Measurements from ENCODE around the gene ULK3. TPM values are rescaled to one million over a fixed set of nuclear protein-coding genes. Genes with fewer than 3 reads are reported as not detected.

ULK3 gene
- total RNA-seq, 1 experiment from 2014 or later: 48.4 TPM

- ChIA-PET CTCF (interaction anchor here (0.6 to 1.6 kb wide), 2 partner anchors 11 to 57 kb away, joined by 3 to 5 read pairs; no protein-coding TSS in a partner anchor), POLR2A (no interaction called here), RAD21 (ENCODE audit: low non-redundant PET in 1 of 2, low total read pairs in 2 of 2, uncharacterized antibody in 2 of 2, unreplicated experiment in 2 of 2) (no interaction called here)
- DNase-seq (ENCODE audit: low read depth, low spot score) (no peak), ATAC-seq (no peak)
- Histone ChIP-seq H3K9ac (ENCODE audit: low read length) (no peak overlapping the region), H4K20me1 (ENCODE audit: insufficient read depth) (no peaks in the 10 kb centered on the region), H2AFZ (ENCODE audit: low read depth, low read length, poor library complexity, severe bottlenecking) (no peak overlapping the region), H3K4me3 (replicated peaks in 1 of 2; ENCODE audit: low read depth in 1 of 2, low read length in 2 of 2) (no peak overlapping the region), H3K27ac (ENCODE audit: low read depth, low read length) (no peak overlapping the region), H3K9me2 (ENCODE audit: insufficient read depth) (no peaks in the 10 kb centered on the region), H3K4me2 (ENCODE audit: low read length) (no peak overlapping the region), H3K27me3 (ENCODE audit: insufficient read depth, low read length) (no peaks in the 10 kb centered on the region), H3K79me2 (ENCODE audit: insufficient read depth, low read length) (peaks cover 6% of the 10 kb centered on the region; the same call in 1 of the 2 replicates), H3K36me3 (ENCODE audit: control insufficient read depth in 1 of 2, insufficient read depth in 2 of 2, low read length in 2 of 2) (peaks cover 17 to 23% of the 10 kb centered on the region in 2 experiments; a peak in 3 of 4 replicates), H3K4me1 (ENCODE audit: control insufficient read depth in 1 of 2, insufficient read depth in 2 of 2, low read length in 2 of 2) (peaks cover 9 to 21% of the 10 kb centered on the region in 2 experiments; a peak in 3 of 4 replicates), H3K9me3 (ENCODE audit: control insufficient read depth in 1 of 2, insufficient read depth in 1 of 2, low read depth in 1 of 2, low read length in 2 of 2) (no peaks in the 10 kb centered on the region)
- no peak for TF ChIP-seq CEBPB (IDR thresholded peaks at IDR 0.05; ENCODE audit: low read depth)
- TF ChIP-seq CTCF (IDR thresholded peaks at IDR 0.05 in 2 of 3, conservative IDR thresholded peaks at IDR 0.05 in 1 of 3; ENCODE audit: borderline replicate concordance in 1 of 3, insufficient read depth in 1 of 3, low read depth in 2 of 3, low read length in 2 of 3): no peak
- TF ChIP-seq MAX (IDR thresholded peaks at IDR 0.05): no peak
- no peak for TF ChIP-seq TCF7L2 (IDR thresholded peaks at IDR 0.05; ENCODE audit: borderline replicate concordance, extremely low read depth, insufficient read depth, insufficient read length)
- no peak for TF ChIP-seq ELF1 (IDR thresholded peaks at IDR 0.05; ENCODE audit: borderline replicate concordance, low read depth)
- TF ChIP-seq POLR2A (IDR thresholded peaks at IDR 0.05; ENCODE audit: borderline replicate concordance, extremely low read depth, insufficient read depth, insufficient read length): no peak
- no peak for TF ChIP-seq EZH2phosphoT487 (IDR thresholded peaks at IDR 0.05; ENCODE audit: borderline replicate concordance)
- no peak for TF ChIP-seq ZBTB33 (IDR thresholded peaks at IDR 0.05; ENCODE audit: extremely low read depth, insufficient replicate concordance, low read length)
- no peak for TF ChIP-seq SIN3A (IDR thresholded peaks at IDR 0.05; ENCODE audit: low read depth)
- no peak for TF ChIP-seq REST (IDR thresholded peaks at IDR 0.05; ENCODE audit: low read depth)
- no peak for TF ChIP-seq POLR2AphosphoS5 (IDR thresholded peaks at IDR 0.05; ENCODE audit: low read depth, low read length)
- TF ChIP-seq ATF3 (IDR thresholded peaks at IDR 0.05): no peak
- TF ChIP-seq RAD21 (IDR thresholded peaks at IDR 0.05; ENCODE audit: low read depth): no peak
- TF ChIP-seq ZFX (IDR thresholded peaks at IDR 0.05): no peak
- no peak for TF ChIP-seq CBX3 (IDR thresholded peaks at IDR 0.05; ENCODE audit: low read depth)
- no peak for TF ChIP-seq SRF (IDR thresholded peaks at IDR 0.05; ENCODE audit: low read depth)
- no peak for TF ChIP-seq ZNF274 (IDR thresholded peaks at IDR 0.05; ENCODE audit: low read depth, low read length)
- no peak for TF ChIP-seq EGR1 (IDR thresholded peaks at IDR 0.05; ENCODE audit: low read depth)
- TF ChIP-seq SP1 (IDR thresholded peaks at IDR 0.05; ENCODE audit: low read depth): no peak
- BruUV-seq (replicated peaks): no TSS peak
- intact Hi-C loops (cut with micrococcal nuclease): no loop called here
These were observed 2.2 kb upstream of the ULK3 start for GRCh38 chr15:74845208-74845568.
